Fibroblast of lung (primary cell): Measurements from ENCODE around the gene MGAT5.

Source experiments
- EZH2 ChIP-seq: IDR thresholded peaks from 2 replicates; pipeline ENCODE4 v1.5.1; 2012; ENCODE audit warnings: low read length, control low read depth, mild to moderate bottlenecking; ENCODE audit errors: missing control alignments
- TF ChIP-seq, protein P1 (sequence below), 2 donors: IDR thresholded peaks in 1 of 2; conservative IDR thresholded peaks in 1 of 2; 1 replicate in 1 of 2; 2 replicates in 1 of 2; pipeline ENCODE4 v1.5.1; 2011 to 2012; ENCODE audit warnings: low read length in 2 of 2, control low read depth in 1 of 2, inconsistent platforms in 1 of 2, low read depth in 1 of 2, mild to moderate bottlenecking in 1 of 2

DNA sequence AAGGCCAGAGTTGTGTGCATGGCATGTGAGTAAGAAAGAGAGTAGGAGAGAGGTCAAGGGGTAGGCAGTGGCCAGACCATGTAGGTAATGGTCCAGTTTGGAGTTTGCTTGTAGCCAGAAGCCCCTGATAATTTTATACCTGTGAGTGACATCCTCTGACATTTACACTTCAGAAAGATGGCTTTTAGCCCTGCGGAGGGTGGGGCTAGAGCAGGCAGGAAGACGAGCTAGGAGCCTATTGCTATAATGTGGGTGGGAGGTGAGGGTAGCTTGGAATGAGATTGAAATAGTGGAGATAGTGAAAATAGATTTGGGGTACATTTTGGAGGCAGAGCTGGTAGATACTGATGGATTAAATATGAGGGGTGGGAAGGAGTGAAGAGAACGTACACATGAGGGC, 48.8 kb upstream of the MGAT5 start:
- TF ChIP-seq, protein P1, sequence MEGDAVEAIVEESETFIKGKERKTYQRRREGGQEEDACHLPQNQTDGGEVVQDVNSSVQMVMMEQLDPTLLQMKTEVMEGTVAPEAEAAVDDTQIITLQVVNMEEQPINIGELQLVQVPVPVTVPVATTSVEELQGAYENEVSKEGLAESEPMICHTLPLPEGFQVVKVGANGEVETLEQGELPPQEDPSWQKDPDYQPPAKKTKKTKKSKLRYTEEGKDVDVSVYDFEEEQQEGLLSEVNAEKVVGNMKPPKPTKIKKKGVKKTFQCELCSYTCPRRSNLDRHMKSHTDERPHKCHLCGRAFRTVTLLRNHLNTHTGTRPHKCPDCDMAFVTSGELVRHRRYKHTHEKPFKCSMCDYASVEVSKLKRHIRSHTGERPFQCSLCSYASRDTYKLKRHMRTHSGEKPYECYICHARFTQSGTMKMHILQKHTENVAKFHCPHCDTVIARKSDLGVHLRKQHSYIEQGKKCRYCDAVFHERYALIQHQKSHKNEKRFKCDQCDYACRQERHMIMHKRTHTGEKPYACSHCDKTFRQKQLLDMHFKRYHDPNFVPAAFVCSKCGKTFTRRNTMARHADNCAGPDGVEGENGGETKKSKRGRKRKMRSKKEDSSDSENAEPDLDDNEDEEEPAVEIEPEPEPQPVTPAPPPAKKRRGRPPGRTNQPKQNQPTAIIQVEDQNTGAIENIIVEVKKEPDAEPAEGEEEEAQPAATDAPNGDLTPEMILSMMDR (conservative IDR thresholded peaks at IDR 0.05 in 1 of 2, IDR thresholded peaks at IDR 0.05 in 1 of 2; ENCODE audit: low read depth in 1 of 2, low read length in 2 of 2), result no peak
- TF ChIP-seq EZH2, result no peak
